Measurements from ENCODE around the gene TENT4B. TPM values are rescaled to one million over a fixed set of nuclear protein-coding genes. Genes with fewer than 3 reads are reported as not detected.

Gene TENT4B
- total RNA-seq, 1 experiment from 2014 or later = 13.0 TPM

- H3K4me1 ChIP-seq (ENCODE audit: insufficient read depth, low read length) = no peaks in the 10 kb centered on the region
- no peak overlapping the region for H2BK5ac ChIP-seq (ENCODE audit: insufficient read length, low read length)
- H2AK5ac ChIP-seq (ENCODE audit: insufficient read length, low read length) = no peak overlapping the region
- H2AFZ ChIP-seq (ENCODE audit: low read length) = no peak overlapping the region
- peak overlapping the region; percentile 46 for H3K4me2 ChIP-seq (ENCODE audit: insufficient read depth, insufficient read length, low read length)
- Mint-ChIP-seq H3K36me3 (ENCODE audit: insufficient read depth in 1 of 3, low read depth in 3 of 3) (no peaks in the 10 kb centered on the region), H3K9me3 (no peaks in the 10 kb centered on the region), H3K4me3 (peak overlapping the region; percentile 61 to 76), H3K4me1 (peaks cover 18 to 36% of the 10 kb centered on the region in 2 experiments), H3K27me3 (ENCODE audit: low read depth) (peaks cover 39% of the 10 kb centered on the region), H3K27ac (peak overlapping the region in 1 of 3 experiments; percentile 10; a peak in 2 of 7 replicates)
- no peaks in the 10 kb centered on the region for H3K79me2 ChIP-seq (ENCODE audit: insufficient read depth, low read length)
- no peak overlapping the region for H2BK120ac ChIP-seq (ENCODE audit: low read depth, low read length, poor library complexity, severe bottlenecking)
- no peak overlapping the region for H3K14ac ChIP-seq (ENCODE audit: insufficient read depth, low read length)
- H3K27ac ChIP-seq (ENCODE audit: insufficient read length, low read depth, low read length) = no peak overlapping the region
- H4K8ac ChIP-seq (replicated peaks; ENCODE audit: insufficient read length, low read depth, low read length) = no peak overlapping the region
- H3K23ac ChIP-seq (ENCODE audit: insufficient read length, low read depth, low read length) = no peak overlapping the region
- no peaks in the 10 kb centered on the region for H3K79me1 ChIP-seq (ENCODE audit: insufficient read depth, low read depth, low read length, poor library complexity, severe bottlenecking)
- H3K9me3 ChIP-seq (ENCODE audit: control insufficient read depth, low read depth, low read length) = no peaks in the 10 kb centered on the region
- H4K91ac ChIP-seq (ENCODE audit: insufficient read length, low read depth, low read length) = no peak overlapping the region
- no peak overlapping the region for H2BK12ac ChIP-seq (ENCODE audit: insufficient read length, low read depth, low read length)
- no peak overlapping the region for H3K18ac ChIP-seq (ENCODE audit: insufficient read length, low read depth, low read length)
- no peaks in the 10 kb centered on the region for H4K20me1 ChIP-seq (ENCODE audit: control insufficient read depth, insufficient read depth, insufficient read length)
- no peak overlapping the region for H4K5ac ChIP-seq (ENCODE audit: insufficient read length, low read depth, low read length)
- no peak overlapping the region for H3K56ac ChIP-seq (ENCODE audit: insufficient read length, low read depth, low read length)
- no peak overlapping the region for H2BK15ac ChIP-seq (ENCODE audit: low read depth, low read length)
- WGBS (ENCODE audit: extremely low coverage, insufficient read length, low lambda C conversion rate) = no CpG with 5 or more reads among the region's 33 CpGs
- peaks cover 5% of the 10 kb centered on the region for H3K23me2 ChIP-seq (ENCODE audit: insufficient read length, low read depth, low read length, poor library complexity, severe bottlenecking)
- H3K4ac ChIP-seq (ENCODE audit: low read depth, low read length) = no peak overlapping the region
- H3T11ph ChIP-seq (ENCODE audit: low read length) = no peak overlapping the region
- H3K27me3 ChIP-seq (ENCODE audit: insufficient read depth, low read length) = peaks cover 6% of the 10 kb centered on the region
- H2BK20ac ChIP-seq (ENCODE audit: low read depth, low read length, poor library complexity, severe bottlenecking) = no peak overlapping the region
- TF ChIP-seq CTCF (conservative IDR thresholded peaks at IDR 0.05) = no peak
- DNase-seq = peak; percentile 81
- H3K9ac ChIP-seq (ENCODE audit: extremely low read depth, insufficient read length, low read length) = no peak overlapping the region
Observed at GRCh38 chr16:50244504-50245416, 91.7 kb downstream of the TENT4B start.
